ENCODE results near the gene PRELID3B. TPM values are rescaled to one million over a fixed set of nuclear protein-coding genes. Genes with fewer than 3 reads are reported as not detected.

PRELID3B gene
- total RNA-seq, 1 experiment from 2014 or later, result 52.6 TPM

DNA sequence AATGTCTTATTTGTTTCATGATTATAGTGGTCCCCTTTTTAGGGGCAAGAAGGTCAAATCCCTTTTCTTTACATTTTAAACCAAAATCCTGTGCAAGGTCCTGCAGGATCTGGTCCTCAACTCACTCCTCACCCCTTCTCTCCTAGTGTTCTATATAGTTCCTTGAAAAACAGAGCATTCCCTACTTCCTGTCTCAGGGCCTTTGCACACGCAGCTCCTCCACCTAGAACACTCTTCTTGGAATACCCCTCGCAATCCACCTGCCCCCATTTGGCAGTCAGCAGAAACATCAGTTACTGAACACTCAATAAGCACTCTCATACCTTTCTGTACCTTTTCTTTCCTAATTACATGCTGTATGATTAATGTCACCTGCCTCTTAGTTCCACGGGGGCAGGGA lies 7.2 kb downstream of the PRELID3B start:
- TF ChIP-seq, protein P1, sequence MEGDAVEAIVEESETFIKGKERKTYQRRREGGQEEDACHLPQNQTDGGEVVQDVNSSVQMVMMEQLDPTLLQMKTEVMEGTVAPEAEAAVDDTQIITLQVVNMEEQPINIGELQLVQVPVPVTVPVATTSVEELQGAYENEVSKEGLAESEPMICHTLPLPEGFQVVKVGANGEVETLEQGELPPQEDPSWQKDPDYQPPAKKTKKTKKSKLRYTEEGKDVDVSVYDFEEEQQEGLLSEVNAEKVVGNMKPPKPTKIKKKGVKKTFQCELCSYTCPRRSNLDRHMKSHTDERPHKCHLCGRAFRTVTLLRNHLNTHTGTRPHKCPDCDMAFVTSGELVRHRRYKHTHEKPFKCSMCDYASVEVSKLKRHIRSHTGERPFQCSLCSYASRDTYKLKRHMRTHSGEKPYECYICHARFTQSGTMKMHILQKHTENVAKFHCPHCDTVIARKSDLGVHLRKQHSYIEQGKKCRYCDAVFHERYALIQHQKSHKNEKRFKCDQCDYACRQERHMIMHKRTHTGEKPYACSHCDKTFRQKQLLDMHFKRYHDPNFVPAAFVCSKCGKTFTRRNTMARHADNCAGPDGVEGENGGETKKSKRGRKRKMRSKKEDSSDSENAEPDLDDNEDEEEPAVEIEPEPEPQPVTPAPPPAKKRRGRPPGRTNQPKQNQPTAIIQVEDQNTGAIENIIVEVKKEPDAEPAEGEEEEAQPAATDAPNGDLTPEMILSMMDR (conservative IDR thresholded peaks at IDR 0.05), result no peak
- Histone ChIP-seq H2AK5ac (ENCODE audit: insufficient read length, low read length) (no peak overlapping the region), H2BK15ac (ENCODE audit: low read depth, low read length) (no peak overlapping the region), H3K23me2 (ENCODE audit: insufficient read length, low read depth, low read length, poor library complexity, severe bottlenecking) (peaks cover 8% of the 10 kb centered on the region), H3T11ph (ENCODE audit: low read length) (no peak overlapping the region), H3K79me2 (ENCODE audit: insufficient read depth, low read length) (peaks cover 7% of the 10 kb centered on the region), H3K56ac (ENCODE audit: insufficient read length, low read depth, low read length) (no peak overlapping the region), H4K8ac (replicated peaks; ENCODE audit: insufficient read length, low read depth, low read length) (no peak overlapping the region), H3K9ac (ENCODE audit: extremely low read depth, insufficient read length, low read length) (no peak overlapping the region), H3K9me3 (ENCODE audit: control insufficient read depth, low read depth, low read length) (no peaks in the 10 kb centered on the region), H4K91ac (ENCODE audit: insufficient read length, low read depth, low read length) (no peak overlapping the region), H3K4me1 (ENCODE audit: insufficient read depth, low read length) (peaks cover 3% of the 10 kb centered on the region), H2BK5ac (ENCODE audit: insufficient read length, low read length) (no peak overlapping the region), H2BK20ac (ENCODE audit: low read depth, low read length, poor library complexity, severe bottlenecking) (no peak overlapping the region), H3K4ac (ENCODE audit: low read depth, low read length) (no peak overlapping the region), H3K79me1 (ENCODE audit: insufficient read depth, low read depth, low read length, poor library complexity, severe bottlenecking) (no peaks in the 10 kb centered on the region), H3K27me3 (ENCODE audit: insufficient read depth, low read length) (no peaks in the 10 kb centered on the region), H3K4me2 (ENCODE audit: insufficient read depth, insufficient read length, low read length) (no peak overlapping the region), H2BK12ac (ENCODE audit: insufficient read length, low read depth, low read length) (no peak overlapping the region), H2BK120ac (ENCODE audit: low read depth, low read length, poor library complexity, severe bottlenecking) (no peak overlapping the region), H4K5ac (ENCODE audit: insufficient read length, low read depth, low read length) (no peak overlapping the region), H3K23ac (ENCODE audit: insufficient read length, low read depth, low read length) (no peak overlapping the region), H4K20me1 (ENCODE audit: control insufficient read depth, insufficient read depth, insufficient read length) (no peaks in the 10 kb centered on the region), H3K18ac (ENCODE audit: insufficient read length, low read depth, low read length) (no peak overlapping the region), H2AFZ (ENCODE audit: low read length) (no peak overlapping the region), H3K14ac (ENCODE audit: insufficient read depth, low read length) (no peak overlapping the region), H3K27ac (ENCODE audit: insufficient read length, low read depth, low read length) (no peak overlapping the region)
- DNase-seq, result no peak
- no peaks in the 10 kb centered on the region for H3K9me3 Mint-ChIP-seq
- no CpG with 5 or more reads among the region's 3 CpGs for WGBS (ENCODE audit: extremely low coverage, insufficient read length, low lambda C conversion rate)
- H3K27me3 Mint-ChIP-seq (ENCODE audit: low read depth), result peaks cover 12% of the 10 kb centered on the region
- H3K36me3 Mint-ChIP-seq (ENCODE audit: insufficient read depth in 1 of 3, low read depth in 3 of 3), result peaks cover 22 to 60% (median 56%) of the 10 kb centered on the region in 3 experiments
- H3K4me3 Mint-ChIP-seq, result no peak overlapping the region
- no peak overlapping the region for H3K27ac Mint-ChIP-seq
- peaks cover 10 to 12% of the 10 kb centered on the region in 2 experiments for H3K4me1 Mint-ChIP-seq
